GM23248 (cell line): Measurements from ENCODE around the gene SSH3. TPM values are rescaled to one million over a fixed set of nuclear protein-coding genes. Genes with fewer than 3 reads are reported as not detected.
"Not testable (repeated sequence)": the region's sequence is repeated elsewhere in the genome, so short reads cannot be mapped to it uniquely, and the experiment has no call there.

Source experiments
- DNase-seq: peaks from one replicate; pipeline ENCODE4 v3.0.0-alpha.2; 2015
- H2AFZ ChIP-seq: fragments of 200-600 bp; sonication (generic); 2 replicates; pipeline ENCODE4 v1.6.1; 2016; ENCODE audit warnings: antibody characterized with exemption
- H3F3A ChIP-seq: fragments of 200-600 bp; sonication (generic); 2 replicates; pipeline ENCODE4 v1.6.1; 2016; ENCODE audit warnings: mild to moderate bottlenecking, antibody characterized with exemption, mixed run types; ENCODE audit not compliant: insufficient read depth
- H3K27ac ChIP-seq: fragments of 200-600 bp; sonication (generic); 2 replicates; pipeline ENCODE4 v1.5.1; 2016; ENCODE audit warnings: mild to moderate bottlenecking
- H3K27me3 ChIP-seq: fragments of 200-600 bp; sonication (generic); replicated peaks from 2 replicates; pipeline ENCODE4 v1.6.1; 2016; ENCODE audit warnings: mild to moderate bottlenecking; ENCODE audit not compliant: insufficient read depth
- H3K36me3 ChIP-seq: fragments of 200-600 bp; sonication (generic); 2 replicates; pipeline ENCODE4 v1.6.1; 2016; ENCODE audit warnings: low read depth, mild to moderate bottlenecking
- H3K4me1 ChIP-seq: fragments of 200-600 bp; sonication (generic); 2 replicates; pipeline ENCODE4 v1.6.1; 2016; ENCODE audit warnings: mild to moderate bottlenecking; ENCODE audit not compliant: insufficient read depth
- H3K4me2 ChIP-seq: fragments of 200-600 bp; sonication (generic); one replicate; pipeline ENCODE4 v1.6.1; 2016; ENCODE audit warnings: mild to moderate bottlenecking; ENCODE audit not compliant: unreplicated experiment
- H3K4me3 ChIP-seq: fragments of 200-600 bp; sonication (generic); 2 replicates; pipeline ENCODE4 v1.5.1; 2016; ENCODE audit warnings: mild to moderate bottlenecking
- H3K79me2 ChIP-seq: fragments of 200-600 bp; sonication (generic); 2 replicates; pipeline ENCODE4 v1.6.1; 2016; ENCODE audit warnings: mild to moderate bottlenecking; ENCODE audit not compliant: insufficient read depth
- H3K9ac ChIP-seq: fragments of 200-600 bp; sonication (generic); 2 replicates; pipeline ENCODE4 v1.6.1; 2016; ENCODE audit warnings: mild to moderate bottlenecking
- H3K9me2 ChIP-seq: fragments of 200-600 bp; sonication (generic); 2 replicates; pipeline ENCODE4 v1.6.1; 2016; ENCODE audit warnings: mixed run types, mild to moderate bottlenecking, moderate library complexity; ENCODE audit not compliant: insufficient read depth
- H3K9me3 ChIP-seq: fragments of 200-600 bp; sonication (generic); one replicate; pipeline ENCODE4 v1.6.1; 2017; ENCODE audit warnings: low read depth
- H4K20me1 ChIP-seq: fragments of 200-600 bp; sonication (generic); 2 replicates; pipeline ENCODE4 v1.6.0; 2016; ENCODE audit not compliant: insufficient read depth
- EZH2 ChIP-seq: fragments of 200-600 bp; sonication (generic); IDR thresholded peaks from 2 replicates; pipeline ENCODE4 v1.6.1; 2018; ENCODE audit warnings: antibody characterized with exemption, mild to moderate bottlenecking; ENCODE audit not compliant: insufficient read depth, poor library complexity, severe bottlenecking
- EZH2phosphoT487 ChIP-seq: fragments of 200-600 bp; sonication (generic); IDR thresholded peaks from 2 replicates; pipeline ENCODE4 v1.6.1; 2018; ENCODE audit warnings: antibody characterized with exemption, moderate library complexity, mild to moderate bottlenecking, low read depth; ENCODE audit not compliant: insufficient read depth
- WGBS, 2 experiments: methylation state at CpG; one replicate each; pipeline ENCODE4 v1.1.6; 2015 to 2017; ENCODE audit warnings: low lambda C conversion rate in 2 of 2, low coverage in 1 of 2; ENCODE audit errors: missing lambda C conversion rate in 2 of 2; 5-methylcytosine and 5-hydroxymethylcytosine counted together
- in situ Hi-C: fragments of 300-500 bp; cut with MboI; formaldehyde crosslinking; loops from 2 replicates; pipeline ENCODE4 v1.15.0; 2020
- polyA plus RNA-seq: library from polyadenylated mRNA; unstranded; fragments of >200 nt; fragmentation: Nextera tagmentation; extraction: Ambion mirVana; gene quantifications from 2 replicates; pipeline ENCODE4 v1.2.1, GENCODE V29; 2016
- total RNA-seq: library from RNA; depleted of rRNA; stranded (reverse); fragments of >200 nt; shearing (Covaris generic); gene quantifications from 2 replicates; pipeline ENCODE4 v1.2.3, GENCODE V29; 2014

The SSH3 gene
- total and polyA plus RNA-seq, 2 experiments from 2014 or later = 20.1 to 26.4 TPM

GRCh38 chr11:67317205-67317887 lies 14.0 kb downstream of the SSH3 start:
- no peaks in the 10 kb centered on the region for H3K9me3 ChIP-seq
- peak overlapping the region; percentile 66 for H3K9ac ChIP-seq
- H3K4me1 ChIP-seq = peaks cover 5% of the 10 kb centered on the region; the same call in 1 of the 2 replicates
- peak overlapping the region; percentile 79 for H2AFZ ChIP-seq
- H3K4me3 ChIP-seq = peak overlapping the region; percentile 82
- H3K4me2 ChIP-seq = peak overlapping the region; percentile 72
- TF ChIP-seq EZH2 = no peak
- TF ChIP-seq EZH2phosphoT487 = no peak
- H3K79me2 ChIP-seq = no peaks in the 10 kb centered on the region
- no peaks in the 10 kb centered on the region for H3F3A ChIP-seq
- H4K20me1 ChIP-seq = no peaks in the 10 kb centered on the region
- H3K9me2 ChIP-seq = no peaks in the 10 kb centered on the region
- peak; percentile 99 for DNase-seq
- WGBS, 2 experiments = 0 to 2% methylated on average over 52 to 54 of the region's 55 CpGs
- H3K27ac ChIP-seq = peak overlapping the region; percentile 37
- no peaks in the 10 kb centered on the region for H3K27me3 ChIP-seq
- in situ Hi-C loops = no loop called here
- no peaks in the 10 kb centered on the region for H3K36me3 ChIP-seq

- H2AFZ ChIP-seq = peak overlapping the region; percentile 79
- H3K4me1 ChIP-seq = peaks cover 5% of the 10 kb centered on the region; the same call in 1 of the 2 replicates
- in situ Hi-C loops = no loop called here
- TF ChIP-seq EZH2 (no peak), EZH2phosphoT487 (no peak)
- H3K36me3 ChIP-seq = no peaks in the 10 kb centered on the region
- H3K27ac ChIP-seq = no peak overlapping the region
- peak overlapping the region; percentile 66 for H3K9ac ChIP-seq
- peak overlapping the region; percentile 72 for H3K4me2 ChIP-seq
- 0 to 3% methylated on average over 45 to 49 of the region's 53 CpGs for WGBS, 2 experiments
- H3K4me3 ChIP-seq = peak overlapping the region; percentile 82
- H3K27me3 ChIP-seq = no peaks in the 10 kb centered on the region
- H4K20me1 ChIP-seq = no peaks in the 10 kb centered on the region
- no peaks in the 10 kb centered on the region for H3F3A ChIP-seq
- no peaks in the 10 kb centered on the region for H3K9me2 ChIP-seq
- H3K9me3 ChIP-seq = no peaks in the 10 kb centered on the region
- peak; percentile 9 for DNase-seq
- H3K79me2 ChIP-seq = no peaks in the 10 kb centered on the region
These were observed 14.7 kb downstream of the SSH3 start for GRCh38 chr11:67317888-67318555.

GRCh38 chr11:67318876-67319275 lies 15.5 kb downstream of the SSH3 start:
- H3K9me3 ChIP-seq, H4K20me1 ChIP-seq, H3F3A ChIP-seq, DNase-seq, H3K9me2 ChIP-seq, H3K79me2 ChIP-seq, H2AFZ ChIP-seq, H3K9ac ChIP-seq, H3K27me3 ChIP-seq, H3K4me1 ChIP-seq, in situ Hi-C loops, H3K36me3 ChIP-seq, H3K27ac ChIP-seq: not testable (repeated sequence)
- 83 to 85% methylated on average over 12 of the region's 12 CpGs for WGBS, 2 experiments
- Histone ChIP-seq H3K4me3 (peak overlapping the region; percentile 82; the same call in 1 of the 2 replicates), H3K4me2 (peak overlapping the region; percentile 72)

- H3K9ac ChIP-seq = no peak overlapping the region
- no peak for TF ChIP-seq EZH2phosphoT487
- no peak for TF ChIP-seq EZH2
- no peak overlapping the region for H2AFZ ChIP-seq
- H3K4me3 ChIP-seq = no peak overlapping the region
- H3K9me2 ChIP-seq = no peaks in the 10 kb centered on the region
- H3K27me3 ChIP-seq = no peaks in the 10 kb centered on the region
- peaks cover 5% of the 10 kb centered on the region; the same call in 1 of the 2 replicates for H3K4me1 ChIP-seq
- in situ Hi-C loops = no loop called here
- no peak overlapping the region for H3K4me2 ChIP-seq
- H3K36me3 ChIP-seq = no peaks in the 10 kb centered on the region
- peak; percentile 33 for DNase-seq
- H3K79me2 ChIP-seq = no peaks in the 10 kb centered on the region
- H4K20me1 ChIP-seq = no peaks in the 10 kb centered on the region
- 55 to 57% methylated on average over 3 of the region's 3 CpGs for WGBS, 2 experiments
- no peaks in the 10 kb centered on the region for H3F3A ChIP-seq
- H3K9me3 ChIP-seq = no peaks in the 10 kb centered on the region
- no peak overlapping the region for H3K27ac ChIP-seq
These were observed 16.7 kb downstream of the SSH3 start for GRCh38 chr11:67320011-67320410.
